ENCODE data around the gene CCDC14.
"Not testable (repeated sequence)": the region's sequence is repeated elsewhere in the genome, so short reads cannot be mapped to it uniquely, and the experiment has no call there.

Gene CCDC14

GRCh38 chr3:123892195-123892594, 68.8 kb downstream of the CCDC14 start:
- POLR2A ChIA-PET (ENCODE audit: low non-redundant PET): no interaction called here
- CTCF ChIA-PET: no interaction called here
- H3K27ac ChIP-seq: no peak overlapping the region
- TF ChIP-seq, protein P1, sequence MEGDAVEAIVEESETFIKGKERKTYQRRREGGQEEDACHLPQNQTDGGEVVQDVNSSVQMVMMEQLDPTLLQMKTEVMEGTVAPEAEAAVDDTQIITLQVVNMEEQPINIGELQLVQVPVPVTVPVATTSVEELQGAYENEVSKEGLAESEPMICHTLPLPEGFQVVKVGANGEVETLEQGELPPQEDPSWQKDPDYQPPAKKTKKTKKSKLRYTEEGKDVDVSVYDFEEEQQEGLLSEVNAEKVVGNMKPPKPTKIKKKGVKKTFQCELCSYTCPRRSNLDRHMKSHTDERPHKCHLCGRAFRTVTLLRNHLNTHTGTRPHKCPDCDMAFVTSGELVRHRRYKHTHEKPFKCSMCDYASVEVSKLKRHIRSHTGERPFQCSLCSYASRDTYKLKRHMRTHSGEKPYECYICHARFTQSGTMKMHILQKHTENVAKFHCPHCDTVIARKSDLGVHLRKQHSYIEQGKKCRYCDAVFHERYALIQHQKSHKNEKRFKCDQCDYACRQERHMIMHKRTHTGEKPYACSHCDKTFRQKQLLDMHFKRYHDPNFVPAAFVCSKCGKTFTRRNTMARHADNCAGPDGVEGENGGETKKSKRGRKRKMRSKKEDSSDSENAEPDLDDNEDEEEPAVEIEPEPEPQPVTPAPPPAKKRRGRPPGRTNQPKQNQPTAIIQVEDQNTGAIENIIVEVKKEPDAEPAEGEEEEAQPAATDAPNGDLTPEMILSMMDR (conservative IDR thresholded peaks at IDR 0.05; ENCODE audit: low read depth): no peak
- DNase-seq (ENCODE audit: low spot score): no peak

DNA sequence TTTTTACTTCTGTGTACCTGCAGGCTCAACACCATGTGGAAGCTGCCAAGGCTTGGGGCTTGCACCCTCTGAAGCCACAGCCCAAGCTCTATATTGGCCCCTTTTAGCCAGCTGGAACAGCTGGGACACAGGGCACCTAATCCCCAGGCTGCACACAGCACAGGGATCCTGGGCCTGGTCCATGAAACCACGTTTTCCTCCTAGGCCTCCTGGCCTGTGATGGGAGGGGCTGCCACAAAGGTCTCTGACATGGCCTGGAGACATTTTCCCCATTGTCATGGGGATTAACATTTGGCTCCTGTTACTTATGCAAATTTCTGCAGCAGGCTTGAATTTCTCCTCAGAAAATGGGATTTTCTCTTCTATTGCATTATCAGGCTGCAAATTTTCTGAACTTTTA, 70.0 kb downstream of the CCDC14 start:
- CTCF ChIA-PET; POLR2A ChIA-PET (ENCODE audit: low non-redundant PET); DNase-seq (ENCODE audit: low spot score); H3K27ac ChIP-seq: not testable (repeated sequence)

DNA sequence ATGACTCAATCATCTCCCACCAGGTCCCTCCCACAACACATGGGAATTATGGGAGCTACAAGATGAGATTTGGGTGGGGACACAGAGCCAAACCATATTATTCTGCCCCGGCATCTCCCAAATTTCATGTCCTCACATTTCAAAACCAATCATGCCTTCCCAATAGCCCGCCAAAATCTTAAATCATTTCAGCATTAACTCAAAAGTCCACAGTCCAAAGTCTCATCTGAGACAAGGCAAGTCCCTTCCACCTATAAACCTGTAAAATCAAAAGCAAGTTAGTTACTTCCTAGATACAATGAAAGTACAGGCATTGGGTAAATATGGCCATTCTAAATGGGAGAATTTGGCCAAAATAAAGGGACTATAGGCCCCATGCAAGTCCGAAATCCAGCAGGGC, 70.9 kb downstream of the CCDC14 start:
- POLR2A ChIA-PET (ENCODE audit: low non-redundant PET); DNase-seq (ENCODE audit: low spot score); CTCF ChIA-PET; H3K27ac ChIP-seq: not testable (repeated sequence)

DNA sequence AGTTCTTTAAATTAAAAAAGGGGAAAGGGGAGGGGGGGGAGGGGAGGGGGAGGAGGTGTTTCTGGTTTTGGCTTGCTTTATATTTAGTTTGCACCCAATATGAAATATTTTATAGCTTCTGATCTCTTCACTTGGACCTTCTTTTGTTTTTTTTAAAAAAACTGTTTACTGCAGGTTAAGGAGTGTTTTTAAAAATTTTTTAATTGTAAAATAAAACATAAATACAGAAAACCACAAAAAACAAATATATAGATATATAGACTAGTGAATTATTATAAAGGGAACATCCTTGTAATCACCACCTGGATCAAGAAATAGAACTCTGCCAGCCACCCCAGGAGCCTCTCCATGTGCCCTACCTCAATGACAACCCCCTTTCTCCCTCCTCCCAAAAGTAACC, 76.0 kb downstream of the CCDC14 start:
- ChIA-PET POLR2A (ENCODE audit: low non-redundant PET) (no interaction called here), CTCF (interaction anchor here (0.5 to 0.7 kb wide), 3 partner anchors 39 to 348 kb away, joined by 3 to 4 read pairs (median 3); no protein-coding TSS in a partner anchor)
- H3K27ac ChIP-seq: no peak overlapping the region
- no peak for DNase-seq (ENCODE audit: low spot score)
- TF ChIP-seq, protein P1 (conservative IDR thresholded peaks at IDR 0.05; ENCODE audit: low read depth): no peak

GRCh38 chr3:123884203-123884831, 76.7 kb downstream of the CCDC14 start, which contains the start of gene MYLK:
MYLK (minus strand) TSS chr3:123884332; CDS start chr3:123793841, 90,491 bp downstream.
- ChIA-PET POLR2A (ENCODE audit: low non-redundant PET) (no interaction called here), CTCF (interaction anchor here (0.5 to 0.7 kb wide), 2 partner anchors 40 to 349 kb away, joined by 3 to 4 read pairs; no protein-coding TSS in a partner anchor)
- no peak within 1 kb of the TSS for H3K27ac ChIP-seq
- TF ChIP-seq, protein P1 (conservative IDR thresholded peaks at IDR 0.05; ENCODE audit: low read depth): no peak
- peak; percentile 67 for DNase-seq (ENCODE audit: low spot score)

- no peak overlapping the region for H3K27ac ChIP-seq
- ChIA-PET POLR2A (ENCODE audit: low non-redundant PET) (interaction anchor here (0.6 kb wide), 1 partner anchor 15 kb away, joined by 3 read pairs; no protein-coding TSS in a partner anchor), CTCF (no interaction called here)
- DNase-seq (ENCODE audit: low spot score): no peak
- TF ChIP-seq, protein P1 (conservative IDR thresholded peaks at IDR 0.05; ENCODE audit: low read depth): no peak
Observed at GRCh38 chr3:123883701-123884202, 77.3 kb downstream of the CCDC14 start.

DNA sequence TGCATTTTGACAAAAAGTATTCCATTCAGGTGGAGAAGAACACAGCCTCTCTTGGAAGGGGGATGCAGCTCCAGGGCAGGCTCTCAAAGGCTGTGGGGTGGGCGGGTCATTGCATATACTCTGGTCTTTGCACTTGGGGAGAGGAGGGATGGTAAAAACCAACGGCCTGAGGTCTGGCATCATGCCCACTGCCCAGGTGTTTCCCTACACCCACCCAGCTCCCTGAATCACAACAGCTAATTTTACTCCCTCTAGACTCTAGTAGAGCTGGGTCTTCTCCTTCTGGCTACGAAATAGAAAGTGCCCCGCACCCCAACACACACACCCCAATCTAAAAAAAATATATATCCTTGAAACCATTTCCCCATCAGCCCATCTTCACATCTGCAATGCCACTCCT, 77.9 kb downstream of the CCDC14 start:
- TF ChIP-seq, protein P1 (conservative IDR thresholded peaks at IDR 0.05; ENCODE audit: low read depth): no peak
- DNase-seq (ENCODE audit: low spot score): no peak
- POLR2A ChIA-PET (ENCODE audit: low non-redundant PET): interaction anchor here (0.6 kb wide), 1 partner anchor 16 kb away, joined by 3 read pairs; no protein-coding TSS in a partner anchor
- CTCF ChIA-PET: interaction anchor here (0.7 kb wide), 1 partner anchor 11 kb away, joined by 3 read pairs; no protein-coding TSS in a partner anchor
- no peak overlapping the region for H3K27ac ChIP-seq

Measured in RWPE1 (cell line).